Measurements from ENCODE around the gene SLC15A2.

DNA sequence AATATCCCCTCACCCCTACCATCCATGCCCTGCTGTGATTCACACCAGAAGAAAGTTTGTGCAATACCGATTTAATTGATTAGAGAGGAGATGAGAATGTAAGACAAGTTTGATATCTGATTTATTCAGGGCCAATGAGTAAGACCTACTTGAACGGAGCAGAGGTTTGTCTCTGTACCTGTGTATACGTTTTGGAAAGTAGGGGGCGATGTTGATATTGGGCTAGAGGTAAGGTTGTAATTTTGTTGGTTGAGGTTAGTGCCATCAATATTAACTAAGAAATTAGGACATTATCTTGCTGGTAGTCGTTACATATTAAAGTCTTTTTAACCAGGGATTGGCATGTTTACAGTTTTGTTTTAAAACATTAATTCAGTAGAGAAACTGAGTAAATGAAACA is 38.6 kb upstream of the SLC15A2 start:
- TF ChIP-seq SP1 (IDR thresholded peaks at IDR 0.05) (no peak), TARDBP (IDR thresholded peaks at IDR 0.05) (no peak), CTBP1 (IDR thresholded peaks at IDR 0.05; ENCODE audit: borderline replicate concordance) (no peak), ZNF384 (IDR thresholded peaks at IDR 0.05) (no peak), FOXK2 (IDR thresholded peaks at IDR 0.05) (no peak), ELF4 (IDR thresholded peaks at IDR 0.05) (no peak), SUZ12 (IDR thresholded peaks at IDR 0.05) (no peak), LEF1 (IDR thresholded peaks at IDR 0.05; ENCODE audit: borderline replicate concordance) (no peak), FOXA1 (IDR thresholded peaks at IDR 0.05) (no peak), FOXM1 (IDR thresholded peaks at IDR 0.05; ENCODE audit: borderline replicate concordance) (no peak)
